HG03139 (cell line): ENCODE data around the gene DTNB.
"Not testable (repeated sequence)": the region's sequence is repeated elsewhere in the genome, so short reads cannot be mapped to it uniquely, and the experiment has no call there.

Experiments
- ATAC-seq: cut with Tn5 transposase; IDR thresholded peaks from one replicate; pipeline ENCODE4 v1.9.1; 2021; ENCODE audit not compliant: unreplicated experiment

Gene DTNB

DNA sequence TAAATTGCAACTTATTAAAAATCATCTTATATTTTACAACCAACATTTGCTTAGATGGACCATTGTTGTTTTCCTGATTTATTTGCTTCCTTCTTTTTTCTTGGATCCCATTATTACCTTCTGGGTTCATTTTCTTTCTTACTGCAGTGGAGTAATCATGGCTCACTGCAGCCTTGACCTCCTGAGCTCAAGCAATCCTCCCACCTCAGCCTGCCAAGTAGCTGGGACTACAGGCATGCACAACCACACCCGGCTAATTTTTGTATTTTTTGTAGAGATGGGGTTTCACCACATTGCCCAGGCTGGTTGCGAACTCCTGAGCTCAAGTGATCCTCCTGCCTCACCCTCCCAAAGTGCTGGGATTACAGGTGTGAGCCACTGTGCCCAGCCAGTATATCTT is 123.8 kb downstream of the DTNB start:
- ATAC-seq: not testable (repeated sequence)

- no peak for ATAC-seq
Measured at GRCh38 chr2:25548601-25549000, 124.8 kb downstream of the DTNB start.

DNA sequence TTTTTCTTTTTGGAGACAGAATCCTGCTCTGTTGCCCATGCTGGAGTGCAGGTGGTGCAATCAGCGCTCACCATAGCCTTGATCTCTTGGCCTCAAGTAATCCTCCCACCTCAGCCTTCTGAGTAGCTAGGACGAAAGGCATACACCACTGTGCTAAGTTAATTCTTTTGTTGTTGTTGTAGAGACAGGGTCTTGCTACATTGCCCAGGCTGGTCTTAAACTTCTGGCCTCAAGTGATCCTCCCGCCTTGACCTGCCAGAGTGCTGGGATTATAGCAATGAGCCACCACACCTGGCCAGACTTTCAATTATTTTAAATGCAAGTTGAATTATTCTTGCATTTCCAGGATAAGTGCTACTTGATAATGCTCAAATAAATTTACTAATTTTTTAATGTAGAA is 126.5 kb downstream of the DTNB start:
- ATAC-seq: no peak

DNA sequence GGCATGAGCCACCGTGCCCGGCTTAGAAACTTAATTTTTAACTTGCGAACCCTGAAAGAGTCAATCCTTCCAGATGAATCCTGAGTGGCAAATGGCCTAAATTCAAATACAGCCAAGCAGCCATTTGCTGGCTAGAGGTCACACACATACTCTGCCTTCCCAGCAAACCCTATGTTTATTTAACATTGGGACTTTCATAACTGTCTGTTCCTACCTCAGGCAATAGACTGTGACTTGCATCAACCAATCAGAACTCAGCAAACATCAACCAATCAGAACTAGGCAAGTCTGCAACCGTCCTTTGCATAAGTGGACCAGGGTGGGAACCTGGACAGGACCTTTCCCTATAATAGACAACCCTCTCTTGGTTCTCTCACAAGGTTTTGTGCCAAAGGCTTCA is 127.5 kb downstream of the DTNB start:
- no peak for ATAC-seq

DNA sequence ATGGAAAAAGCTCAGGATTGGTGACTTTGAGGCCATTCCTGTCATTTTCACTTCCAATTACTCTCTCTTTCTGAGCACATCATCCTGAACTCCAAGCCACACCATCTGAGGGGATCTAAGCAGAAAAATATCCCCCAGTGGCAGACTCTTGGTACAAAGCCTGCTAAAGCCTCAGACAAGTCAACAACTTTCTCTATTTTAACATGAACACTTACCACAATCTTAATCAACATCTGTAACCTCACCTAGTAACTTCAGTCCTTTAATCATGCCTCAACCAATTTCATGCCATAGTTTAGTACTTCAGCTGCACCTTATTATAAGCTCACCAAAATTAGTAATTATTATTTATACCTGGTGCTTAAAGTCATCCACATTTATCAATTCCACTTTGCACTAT is 128.9 kb downstream of the DTNB start:
- no peak for ATAC-seq

DNA sequence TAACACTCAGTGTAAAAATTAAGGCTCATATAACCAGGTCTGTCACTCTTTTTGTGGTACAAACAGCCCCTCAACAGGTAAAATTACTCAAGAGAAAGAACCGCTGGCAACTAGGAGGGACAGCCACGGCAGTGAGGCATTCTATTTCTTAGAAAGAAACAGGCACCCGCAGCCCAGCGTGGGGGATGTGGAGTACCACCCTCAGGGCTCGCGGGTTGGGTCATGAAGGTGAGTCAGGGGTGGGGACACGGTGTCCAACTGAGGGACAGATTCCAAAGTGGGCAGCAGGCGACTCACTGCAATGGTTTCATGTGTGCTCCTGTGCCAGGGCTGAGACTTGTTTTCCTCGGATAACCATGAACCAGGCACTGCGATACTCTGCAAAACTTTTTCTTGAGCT is 129.4 kb downstream of the DTNB start:
- no peak for ATAC-seq

DNA sequence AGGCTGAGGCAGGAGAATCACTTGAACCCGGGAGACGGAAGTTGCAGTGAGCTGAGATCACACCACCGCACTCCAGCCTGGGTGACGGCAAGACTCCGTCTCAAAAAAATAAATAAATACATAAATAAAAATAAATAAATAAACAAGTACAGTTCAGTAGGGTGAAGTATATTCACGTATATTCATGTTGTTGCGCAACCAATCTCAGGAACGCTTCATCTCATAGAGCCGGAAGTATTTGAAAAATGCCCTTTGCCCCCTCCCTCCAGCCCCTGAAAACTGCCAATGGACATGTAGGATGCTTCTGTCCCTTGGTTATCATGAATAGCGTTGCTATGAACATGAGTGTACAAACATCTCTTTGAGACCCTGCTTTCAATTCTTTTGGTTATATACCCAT is 132.0 kb downstream of the DTNB start:
- ATAC-seq: no peak

DNA sequence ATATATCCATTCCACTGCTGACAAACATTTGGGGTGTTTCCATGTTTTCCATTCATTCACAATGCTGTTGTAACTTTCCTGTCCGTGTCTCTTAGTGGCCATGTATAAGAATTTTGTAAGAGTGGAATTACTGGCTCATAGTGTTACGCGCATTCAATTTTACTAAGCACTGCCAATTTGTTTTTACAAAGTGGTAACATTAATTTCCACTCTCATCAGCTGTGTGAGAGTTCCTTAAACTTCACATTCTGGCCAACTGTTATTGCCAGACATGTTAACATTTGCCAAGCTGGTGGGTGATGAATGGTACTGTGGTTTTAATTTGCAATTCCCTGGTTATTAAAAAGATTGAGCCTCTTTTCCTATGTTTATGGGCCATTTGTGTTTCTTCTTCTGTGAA is 134.2 kb downstream of the DTNB start:
- no peak for ATAC-seq

- ATAC-seq: no peak
Measured at GRCh38 chr2:25537526-25537925, 135.9 kb downstream of the DTNB start.

DNA sequence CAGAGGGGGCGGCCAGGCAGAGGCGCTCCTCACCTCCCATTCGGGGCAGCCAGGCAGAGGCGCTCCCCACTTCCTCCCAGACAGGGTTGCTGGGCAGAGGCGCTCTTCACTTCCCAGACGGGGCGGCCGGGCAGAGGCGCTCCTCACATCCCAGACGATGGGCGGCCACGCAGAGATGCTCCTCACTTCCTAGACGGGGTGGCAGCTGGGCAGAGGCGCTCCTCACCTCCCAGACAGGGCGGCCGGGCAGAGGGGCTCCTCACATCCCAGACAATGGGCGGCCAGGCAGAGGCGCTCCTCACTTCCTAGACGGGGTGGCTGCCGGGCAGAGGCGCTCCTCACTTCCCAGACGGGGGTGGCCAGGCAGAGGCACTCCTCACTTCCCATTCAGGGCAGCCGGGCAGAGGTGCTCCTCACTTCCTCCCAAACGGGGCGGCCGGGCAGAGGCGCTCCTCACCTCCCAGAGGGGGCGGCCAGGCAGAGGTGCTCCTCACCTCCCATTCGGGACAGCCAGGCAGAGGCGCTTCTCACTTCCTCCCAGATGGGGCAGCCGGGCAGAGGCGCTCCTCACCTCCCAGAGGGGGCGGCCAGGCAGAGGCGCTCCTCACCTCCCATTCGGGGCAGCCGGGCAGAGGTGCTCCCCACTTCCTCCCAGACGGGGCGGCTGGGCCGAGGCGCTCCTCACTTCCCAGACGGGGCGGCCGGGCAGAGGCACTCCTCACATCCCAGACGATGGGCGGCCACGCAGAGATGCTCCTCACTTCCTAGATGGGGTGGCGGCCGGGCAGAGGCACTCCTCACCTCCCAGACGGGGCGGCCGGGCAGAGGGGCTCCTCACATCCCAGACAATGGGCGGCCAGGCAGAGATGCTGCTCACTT is 137.7 kb downstream of the DTNB start:
- not testable (repeated sequence) for ATAC-seq

DNA sequence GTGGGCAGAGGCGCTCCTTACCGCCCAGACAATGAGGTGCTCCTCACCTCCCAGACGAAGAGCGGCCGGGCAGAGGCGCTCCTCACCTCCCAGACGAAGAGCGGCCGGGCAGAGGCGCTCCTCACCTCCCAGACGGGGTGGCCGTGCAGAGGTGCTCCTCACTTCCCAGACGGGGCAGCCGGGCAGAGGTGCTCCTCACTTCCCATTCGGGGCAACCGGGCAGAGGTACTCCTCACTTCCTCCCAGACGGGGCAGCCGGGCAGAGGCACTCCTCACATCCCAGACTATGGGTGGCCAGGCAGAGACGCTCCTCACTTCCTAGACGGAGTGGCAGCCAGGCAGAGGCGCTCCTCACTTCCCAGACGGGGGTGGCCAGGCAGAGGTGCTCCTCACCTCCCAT is 138.4 kb downstream of the DTNB start:
- not testable (repeated sequence) for ATAC-seq

DNA sequence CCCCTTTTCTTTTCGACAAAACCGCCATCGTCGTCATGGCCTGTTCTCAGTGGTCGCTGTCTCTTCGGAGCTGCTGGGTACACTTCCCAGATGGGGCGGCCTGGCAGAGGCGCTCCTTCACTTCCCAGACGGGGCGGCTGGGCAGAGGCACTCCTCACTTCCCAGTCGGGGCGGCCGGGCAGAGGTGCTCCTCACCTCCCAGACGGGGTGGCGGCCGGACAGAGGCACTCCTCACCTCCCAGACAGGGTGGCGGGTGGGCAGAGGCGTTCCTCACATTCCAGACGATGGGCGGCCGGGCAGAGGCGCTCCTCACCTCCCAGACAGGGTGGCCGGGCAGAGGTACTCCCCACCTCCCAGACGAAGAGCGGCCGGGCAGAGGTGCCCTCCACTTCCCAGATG is 138.9 kb downstream of the DTNB start:
- no peak for ATAC-seq

DNA sequence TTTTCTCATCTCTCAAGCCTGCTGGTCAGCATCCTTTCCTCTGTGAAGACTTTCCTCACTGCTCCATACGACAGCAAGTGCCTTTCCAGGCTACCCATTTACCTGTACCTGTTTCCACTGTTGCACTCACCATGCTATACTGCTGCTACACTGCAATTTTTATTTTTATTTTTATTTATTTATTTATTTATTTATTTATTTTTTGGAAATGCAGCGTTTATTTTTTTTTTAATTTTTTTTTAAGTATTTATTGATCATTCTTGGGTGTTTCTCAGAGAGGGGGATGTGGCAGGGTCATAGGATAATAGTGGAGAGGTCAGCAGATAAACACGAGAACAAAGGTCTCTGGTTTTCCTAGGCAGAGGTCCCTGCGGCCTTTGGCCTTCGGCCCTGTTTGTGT is 139.6 kb downstream of the DTNB start:
- not testable (repeated sequence) for ATAC-seq

DNA sequence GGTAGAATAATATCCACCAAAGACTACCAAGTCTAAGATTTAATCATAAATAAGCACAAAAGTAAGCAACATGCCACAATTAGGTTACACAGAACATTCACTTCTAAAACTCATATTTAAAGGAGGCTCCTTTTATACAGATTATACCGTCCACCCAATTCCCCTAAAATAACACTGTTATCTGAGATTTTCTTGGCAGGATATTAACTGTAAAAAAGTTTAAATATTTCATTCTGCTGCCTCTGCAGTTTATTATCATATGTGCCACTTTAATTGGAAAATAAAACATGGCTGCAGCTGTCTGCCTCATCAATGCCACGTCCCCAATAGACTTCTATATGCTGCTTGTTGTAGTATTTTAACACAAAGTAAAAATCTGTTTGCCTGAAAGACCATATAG is 140.9 kb downstream of the DTNB start:
- no peak for ATAC-seq

GRCh38 chr2:25529034-25529433 is 144.3 kb downstream of the DTNB start:
- ATAC-seq: no peak

DNA sequence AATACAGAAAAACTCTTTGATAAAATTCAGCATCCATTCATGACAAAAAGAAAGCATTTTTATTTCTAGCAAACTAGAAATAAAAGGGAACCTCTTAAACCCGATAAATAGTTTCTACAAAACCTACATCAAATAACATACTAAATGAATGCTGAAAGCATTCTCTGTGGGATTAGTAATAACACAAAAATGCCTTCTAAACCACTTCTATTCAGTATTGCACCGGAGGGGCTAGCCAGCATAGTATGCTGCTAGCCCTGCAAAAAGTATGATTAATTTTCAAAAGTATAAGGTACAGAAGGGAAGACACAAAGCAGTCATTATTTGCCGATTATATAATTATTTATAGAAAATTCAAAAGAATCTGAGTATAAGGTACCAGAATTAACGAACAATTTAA is 145.2 kb downstream of the DTNB start:
- ATAC-seq: no peak

GRCh38 chr2:25524507-25524906 is 148.9 kb downstream of the DTNB start:
- no peak for ATAC-seq

- ATAC-seq: no peak
Measured at GRCh38 chr2:25523060-25523459, 150.3 kb downstream of the DTNB start.

GRCh38 chr2:25521665-25522387 is 151.6 kb downstream of the DTNB start:
- ATAC-seq: no peak

GRCh38 chr2:25521126-25521525 is 152.3 kb downstream of the DTNB start:
- ATAC-seq: no peak

DNA sequence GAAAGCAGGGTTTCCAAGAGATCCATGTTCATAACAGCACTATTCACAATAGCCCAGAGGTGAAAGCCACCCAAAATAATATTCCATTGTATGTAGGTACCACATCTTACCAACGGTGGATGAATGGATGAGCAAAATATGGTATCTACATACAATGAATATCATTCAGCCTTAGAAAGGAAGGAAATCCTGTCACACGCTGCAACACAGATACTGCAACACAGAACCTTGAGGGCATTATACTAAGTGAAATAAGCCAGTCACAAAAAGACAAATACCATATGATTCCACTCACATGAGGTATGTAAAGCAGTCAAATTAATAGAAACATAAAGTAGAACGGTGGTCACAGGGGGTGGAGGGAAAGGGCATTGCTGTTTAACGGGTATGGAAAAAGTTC is 155.7 kb downstream of the DTNB start:
- no peak for ATAC-seq

DNA sequence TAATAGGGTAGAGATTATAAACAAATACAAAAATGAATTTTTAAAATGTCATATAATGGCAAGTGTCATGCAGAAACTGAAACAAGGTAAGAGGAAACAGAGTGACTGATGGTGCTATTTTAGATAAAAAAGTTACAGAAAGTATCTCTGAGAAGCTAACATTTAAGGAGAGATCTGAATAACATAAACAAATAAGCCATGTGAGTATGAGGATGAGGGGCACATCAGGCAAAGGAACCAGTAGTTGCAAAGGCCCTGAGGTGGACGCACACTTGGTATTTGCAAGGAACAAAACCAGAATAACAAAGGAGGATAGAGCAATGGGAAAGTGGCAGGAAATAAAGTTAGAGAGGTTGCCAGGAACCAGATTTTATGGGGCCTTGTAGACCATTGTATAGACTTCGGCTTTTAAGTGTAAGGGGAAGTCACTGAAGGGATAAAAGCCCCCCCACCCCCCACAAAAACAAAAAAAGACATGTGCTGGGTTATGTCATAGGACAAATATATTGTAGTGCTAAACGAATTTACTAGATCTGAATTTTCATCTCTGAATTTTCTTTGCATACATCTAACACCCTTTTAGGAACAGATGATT is 159.2 kb downstream of the DTNB start:
- ATAC-seq: no peak
